CD8-positive, alpha-beta memory T cell (primary cell): ENCODE results near the gene CHI3L1. TPM values are rescaled to one million over a fixed set of nuclear protein-coding genes. Genes with fewer than 3 reads are reported as not detected.

Experiments
- polyA plus RNA-seq: library from polyadenylated mRNA; unstranded; fragments of 300-500 nt; fragmentation: Illumina TruSeq; gene quantifications from one replicate; pipeline ENCODE4 v1.2.3, GENCODE V29; 2021
- total RNA-seq, 2 experiments: library from RNA; stranded (reverse); gene quantifications; one replicate each; pipeline ENCODE4 v1.2.3, GENCODE V29; 2021

The CHI3L1 gene
- total and polyA plus RNA-seq, 3 experiments from 2014 or later, result not detected

Other genes with a start within 250 kb of the CHI3L1 start
- gene ADIPOR1, start 228.4 kb downstream of the CHI3L1 start, total RNA-seq, result 10 to 100 TPM; 91.0 to 95.4 TPM
- gene ADIPOR1, start 228.4 kb downstream of the CHI3L1 start, polyA plus RNA-seq, result 104 TPM
- 10 to 100 TPM; 23.9 to 26.0 TPM for gene CYB5R1, start 219.4 kb downstream of the CHI3L1 start, total RNA-seq
- 52.7 TPM for gene CYB5R1, start 219.4 kb downstream of the CHI3L1 start, polyA plus RNA-seq
- gene TMEM183A, start 179.3 kb downstream of the CHI3L1 start, total RNA-seq, result 10 to 100 TPM; 76.9 to 77.2 TPM
- gene TMEM183A, start 179.3 kb downstream of the CHI3L1 start, polyA plus RNA-seq, result 55.4 TPM
- gene PPFIA4, start 160.2 kb downstream of the CHI3L1 start, total RNA-seq, result 1 to 10 TPM; 1.2 to 1.5 TPM
- gene PPFIA4, start 160.2 kb downstream of the CHI3L1 start, polyA plus RNA-seq, result not detected
- not detected for gene MYOG, start 100.7 kb downstream of the CHI3L1 start, total RNA-seq
- gene MYOG, start 100.7 kb downstream of the CHI3L1 start, polyA plus RNA-seq, result not detected
- not detected for gene ADORA1, start 59.0 kb downstream of the CHI3L1 start, total RNA-seq
- not detected for gene ADORA1, start 59.0 kb downstream of the CHI3L1 start, polyA plus RNA-seq
- gene MYBPH, start 10.9 kb downstream of the CHI3L1 start, total RNA-seq, result not detected
- not detected for gene MYBPH, start 10.9 kb downstream of the CHI3L1 start, polyA plus RNA-seq
- under 1 TPM in 1 of 2 experiments, not detected in 1; 0.07 TPM for gene CHIT1, start 43.0 kb upstream of the CHI3L1 start, total RNA-seq
- gene CHIT1, start 43.0 kb upstream of the CHI3L1 start, polyA plus RNA-seq, result not detected
- 100 to 1,000 TPM in 1 of 2 experiments, 10 to 100 TPM in 1; 97.8 to 102 TPM for gene BTG2, start 118.8 kb upstream of the CHI3L1 start, total RNA-seq
- gene BTG2, start 118.8 kb upstream of the CHI3L1 start, polyA plus RNA-seq, result 138 TPM
- 1 to 10 TPM in 1 of 2 experiments, under 1 TPM in 1; 0.51 to 1.2 TPM for gene FMOD, start 164.4 kb upstream of the CHI3L1 start, total RNA-seq
- not detected for gene FMOD, start 164.4 kb upstream of the CHI3L1 start, polyA plus RNA-seq